GM12892 (cell line): ENCODE results near the gene MED13L.

Source experiments
- POLR2A ChIP-seq: IDR thresholded peaks from 2 replicates; pipeline ENCODE4 v1.6.1; 2011; ENCODE audit warnings: low read depth, low read length, control low read depth
- POLR2AphosphoS5 ChIP-seq: IDR thresholded peaks from 2 replicates; pipeline ENCODE4 v1.6.1; 2011; ENCODE audit warnings: low read depth, low read length, control low read depth
- TAF1 ChIP-seq: IDR thresholded peaks from 2 replicates; pipeline ENCODE4 v1.6.1; 2011; ENCODE audit warnings: low read depth, mild to moderate bottlenecking, control low read depth, low read length, borderline replicate concordance

GRCh38 chr12:116087962-116088361 lies 189.5 kb downstream of the MED13L start:
- no peak for TF ChIP-seq POLR2A
- no peak for TF ChIP-seq TAF1
- TF ChIP-seq POLR2AphosphoS5 = no peak
